Stimulated activated CD4-positive, alpha-beta T cell treated with anti-CD3 and anti-CD28 coated beads, Interleukin-4, amount 100 ng/mL, for 4 hours (primary cell): Measurements from ENCODE around the gene IFNL1.
A peak's percentile ranks its signal among the peaks of the same experiment; 100 is the strongest.
"Not testable (repeated sequence)": the region's sequence is repeated elsewhere in the genome, so short reads cannot be mapped to it uniquely, and the experiment has no call there.

ENCODE experiments used
- DNase-seq, 2 experiments: peaks; one replicate each; pipeline ENCODE4 v3.0.0-alpha.2; 2020

IFNL1 gene

GRCh38 chr19:39296055-39296645, at the start of gene IFNL1:
TSS of gene IFNL1 (plus strand) at chr19:39296407. CDS start at chr19:39296422, 15 bp downstream.
- no peak for DNase-seq

- peak in 1 of 2 experiments; percentile 43 for DNase-seq
Observed at GRCh38 chr19:39246951-39247669, 49.1 kb upstream of the IFNL1 start.

GRCh38 chr19:39247701-39248664, 48.2 kb upstream of the IFNL1 start:
- no peak for DNase-seq

GRCh38 chr19:39248806-39249205, 47.4 kb upstream of the IFNL1 start, which contains the start of gene IFNL4:
TSS of gene IFNL4 (minus strand) at chr19:39248856.
- DNase-seq: no peak

- no peak for DNase-seq
Observed at GRCh38 chr19:39251081-39251480, 45.1 kb upstream of the IFNL1 start.

GRCh38 chr19:39251846-39252245, 44.4 kb upstream of the IFNL1 start:
- DNase-seq: no peak

GRCh38 chr19:39252458-39252857, 43.7 kb upstream of the IFNL1 start:
- DNase-seq: no peak

- DNase-seq: no peak
Observed at GRCh38 chr19:39253374-39254149, 42.6 kb upstream of the IFNL1 start.

- DNase-seq: no peak
Observed at GRCh38 chr19:39254531-39255345, 41.5 kb upstream of the IFNL1 start.

- DNase-seq: no peak
Observed at GRCh38 chr19:39257227-39257626, 39.0 kb upstream of the IFNL1 start.

GRCh38 chr19:39261704-39262103, 34.5 kb upstream of the IFNL1 start:
- DNase-seq: no peak

GRCh38 chr19:39262496-39262895, 33.7 kb upstream of the IFNL1 start:
- no peak for DNase-seq

- no peak for DNase-seq
Observed at GRCh38 chr19:39263912-39264305, 32.3 kb upstream of the IFNL1 start.

GRCh38 chr19:39264306-39265290, 31.6 kb upstream of the IFNL1 start:
- no peak for DNase-seq

GRCh38 chr19:39265321-39265916, 30.8 kb upstream of the IFNL1 start:
- DNase-seq: no peak

GRCh38 chr19:39268085-39268484, 28.1 kb upstream of the IFNL1 start, which contains the start of gene IFNL2:
TSS of gene IFNL2 (plus strand) at chr19:39268396. CDS start at chr19:39268569, 173 bp downstream.
- not testable (repeated sequence) for DNase-seq

- not testable (repeated sequence) for DNase-seq
Observed at GRCh38 chr19:39268531-39269223, 27.5 kb upstream of the IFNL1 start.

- DNase-seq: not testable (repeated sequence)
Observed at GRCh38 chr19:39269369-39269768, 26.8 kb upstream of the IFNL1 start.
